ENCODE data around the gene MNX1.

MNX1 gene

GRCh38 chr7:157001920-157002818 is 8.3 kb downstream of the MNX1 start:
- no peak for DNase-seq

- DNase-seq, result no peak
Observed at GRCh38 chr7:157000741-157001653, 9.5 kb downstream of the MNX1 start.

- DNase-seq, result no peak
Observed at GRCh38 chr7:156999958-157000726, 10.3 kb downstream of the MNX1 start.

GRCh38 chr7:156998988-156999957 is 11.2 kb downstream of the MNX1 start:
- DNase-seq, result no peak

DNA sequence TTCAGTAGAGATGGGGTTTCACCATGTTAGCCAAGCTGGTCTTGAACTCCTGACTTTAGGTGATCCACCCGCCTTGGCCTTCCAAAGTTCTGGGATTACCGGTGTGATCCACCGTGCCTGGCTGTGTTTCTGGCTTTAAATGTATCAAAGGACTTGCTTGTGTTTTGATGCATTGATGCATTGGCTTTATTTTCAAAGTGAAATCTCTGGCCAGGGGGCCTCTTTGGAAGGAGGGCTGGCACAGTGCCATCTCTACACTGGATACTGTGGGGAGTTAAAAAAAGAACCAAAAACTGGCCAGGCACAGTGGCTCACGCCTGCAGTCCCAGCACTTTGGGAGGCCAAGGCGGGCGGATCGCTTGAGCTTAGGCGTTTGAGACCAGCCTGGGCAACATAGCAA is 16.0 kb downstream of the MNX1 start:
- DNase-seq, result no peak

DNA sequence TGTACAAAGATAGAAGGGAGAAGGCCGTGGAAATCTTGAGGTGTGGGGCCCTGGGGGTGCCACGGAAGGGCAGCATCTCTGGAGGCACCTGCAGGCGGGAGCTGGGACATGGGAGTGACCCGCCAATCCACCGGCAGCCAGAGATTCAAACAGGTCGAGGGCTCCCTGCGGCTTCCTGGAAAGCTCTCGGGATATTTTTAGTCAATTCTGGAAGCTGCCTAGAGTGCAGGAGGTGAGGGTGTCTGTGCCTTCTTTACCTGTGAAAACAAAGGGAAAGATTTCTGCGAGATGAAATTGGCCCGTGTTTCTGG is 16.6 kb downstream of the MNX1 start:
- no peak for DNase-seq

- no peak for DNase-seq
Observed at GRCh38 chr7:156993021-156993924, 17.2 kb downstream of the MNX1 start.

DNA sequence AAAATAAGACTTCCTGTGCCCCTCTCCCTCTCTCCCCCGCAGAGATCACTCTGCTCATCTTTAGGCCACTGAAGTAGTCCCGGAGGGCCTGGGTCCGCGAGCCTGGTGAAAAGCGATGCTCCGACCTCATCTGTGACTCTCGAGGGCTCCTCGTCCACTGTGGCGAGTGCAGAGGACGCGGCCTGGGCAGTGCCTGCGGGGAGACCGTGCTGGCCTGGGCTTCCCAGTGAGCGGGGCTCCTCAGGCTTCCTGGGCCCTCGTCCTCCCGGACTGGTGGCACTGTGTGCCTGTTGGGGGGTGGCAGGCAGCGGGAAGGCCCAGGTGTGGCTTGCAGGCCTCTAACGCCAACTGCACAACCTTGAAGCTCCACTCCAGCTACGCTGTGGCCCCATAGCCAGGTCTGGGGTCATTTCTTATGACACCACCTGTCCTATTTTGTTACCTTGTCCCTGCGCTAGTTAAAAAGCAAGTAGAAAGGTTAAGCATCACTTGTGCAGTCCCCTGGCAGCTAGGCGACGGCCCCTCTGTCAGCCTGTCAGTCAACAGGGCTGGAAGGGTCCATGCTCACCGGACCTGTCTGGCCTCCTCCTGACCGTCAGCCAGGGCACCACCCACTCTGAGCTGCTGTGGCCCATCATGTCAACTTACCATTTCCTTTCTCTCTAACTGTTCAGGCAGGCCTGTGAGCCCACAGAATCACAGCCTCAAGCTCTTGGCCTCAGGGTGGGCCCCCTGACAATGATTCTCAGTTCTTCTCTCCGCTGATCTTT is 20.5 kb downstream of the MNX1 start:
- no peak for DNase-seq

DNA sequence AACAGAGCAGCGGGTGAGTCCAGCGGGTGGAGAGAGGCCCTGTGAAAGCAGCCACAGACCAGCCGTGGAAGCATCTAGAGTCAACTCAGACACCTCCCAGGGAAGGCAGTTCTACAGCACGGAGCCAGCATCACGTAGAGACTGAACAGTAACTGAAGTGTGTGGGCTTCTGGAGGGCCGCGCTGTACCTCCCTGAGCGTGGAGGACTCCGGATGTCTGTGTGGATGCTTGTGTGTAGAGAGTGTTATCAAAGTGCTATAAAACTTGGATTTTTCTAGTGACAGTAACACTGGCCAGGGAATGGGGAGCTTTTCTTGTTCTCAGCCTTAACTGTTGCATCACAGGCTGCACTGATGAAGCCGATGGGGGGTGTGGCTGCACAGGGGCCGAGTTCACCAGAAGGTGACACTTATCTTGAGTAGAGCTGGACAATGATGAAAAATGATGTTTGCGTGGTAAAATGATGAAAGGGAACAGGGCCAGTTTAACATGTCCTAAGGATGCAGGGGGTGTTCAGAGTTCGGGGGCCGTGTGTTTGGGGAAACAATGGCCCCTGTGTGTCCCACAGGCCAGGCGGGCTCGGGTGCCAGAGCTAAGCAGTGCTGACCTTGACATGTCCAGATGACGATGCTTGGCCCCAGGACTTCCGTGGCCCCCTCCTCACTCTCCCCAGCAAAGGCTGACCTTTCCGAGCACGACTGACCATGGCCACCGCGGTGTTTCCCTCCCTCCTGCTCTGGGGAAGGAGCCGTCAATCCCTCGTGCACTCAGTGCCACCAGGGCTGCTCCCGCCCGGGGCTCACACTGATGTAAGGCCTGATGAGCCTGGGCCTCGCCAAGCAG is 21.9 kb downstream of the MNX1 start:
- no peak for DNase-seq

DNA sequence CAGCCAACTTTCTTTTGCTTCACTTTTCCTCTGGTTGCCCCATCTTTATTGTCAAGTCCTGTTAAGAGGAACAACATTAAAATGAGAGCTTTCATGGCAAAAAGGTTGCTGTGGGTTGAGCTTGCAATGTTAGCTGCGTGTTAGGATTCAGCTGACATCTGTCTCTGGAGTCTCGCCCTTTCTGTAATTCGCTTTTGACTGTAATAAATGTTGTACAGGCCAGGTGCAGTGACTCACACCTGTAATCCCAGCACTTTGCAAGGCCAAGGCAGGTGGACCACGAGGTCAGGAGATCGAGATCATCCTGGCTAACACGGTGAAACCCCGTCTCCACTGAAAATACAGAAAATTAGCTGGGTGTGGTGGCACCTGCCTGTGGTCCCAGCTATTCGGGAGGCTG is 24.1 kb downstream of the MNX1 start:
- DNase-seq, result no peak

DNA sequence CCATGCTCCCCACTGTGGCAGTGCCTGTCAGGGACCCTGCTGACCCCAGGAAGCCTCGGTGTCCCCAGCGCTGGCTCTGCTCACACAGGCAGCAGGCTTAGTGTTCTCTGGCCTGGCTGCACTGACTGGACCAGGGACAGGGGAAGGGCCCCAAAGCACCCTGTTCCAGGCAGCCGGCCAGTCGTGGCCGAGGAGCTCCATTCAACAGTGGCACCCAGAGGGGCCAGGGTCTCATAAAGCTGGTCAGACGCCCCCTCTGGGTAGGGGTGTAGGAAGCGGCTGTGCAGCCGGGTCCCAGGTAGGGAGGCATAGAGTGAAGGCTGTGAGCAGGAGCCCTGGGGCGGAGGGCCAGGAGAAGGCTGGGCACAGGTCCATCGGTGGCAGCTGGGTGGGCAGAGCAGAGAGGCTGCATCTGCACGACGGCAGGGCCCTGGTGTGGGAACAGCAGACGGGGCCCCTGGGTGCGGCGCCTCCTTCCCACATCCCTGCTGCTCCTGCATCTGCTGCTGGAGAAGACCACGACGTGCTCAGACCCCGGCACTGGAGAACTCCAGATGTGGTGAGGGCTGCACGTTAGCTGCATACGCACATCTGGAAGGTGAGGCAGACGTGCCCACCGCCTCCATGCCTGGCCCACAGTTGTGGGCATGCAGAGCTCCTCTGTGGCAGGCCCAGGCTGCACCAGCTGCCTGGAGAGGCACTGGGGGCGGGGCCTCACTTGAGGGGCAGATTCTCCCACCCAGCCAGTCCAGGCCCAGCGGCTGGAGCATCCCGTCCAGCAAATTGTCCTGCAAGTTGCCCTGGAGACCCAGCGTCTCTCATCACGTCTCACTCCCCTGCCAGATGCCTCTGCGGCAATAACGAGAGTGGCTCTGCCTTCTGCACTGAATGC is 25.1 kb downstream of the MNX1 start:
- no peak for DNase-seq

DNA sequence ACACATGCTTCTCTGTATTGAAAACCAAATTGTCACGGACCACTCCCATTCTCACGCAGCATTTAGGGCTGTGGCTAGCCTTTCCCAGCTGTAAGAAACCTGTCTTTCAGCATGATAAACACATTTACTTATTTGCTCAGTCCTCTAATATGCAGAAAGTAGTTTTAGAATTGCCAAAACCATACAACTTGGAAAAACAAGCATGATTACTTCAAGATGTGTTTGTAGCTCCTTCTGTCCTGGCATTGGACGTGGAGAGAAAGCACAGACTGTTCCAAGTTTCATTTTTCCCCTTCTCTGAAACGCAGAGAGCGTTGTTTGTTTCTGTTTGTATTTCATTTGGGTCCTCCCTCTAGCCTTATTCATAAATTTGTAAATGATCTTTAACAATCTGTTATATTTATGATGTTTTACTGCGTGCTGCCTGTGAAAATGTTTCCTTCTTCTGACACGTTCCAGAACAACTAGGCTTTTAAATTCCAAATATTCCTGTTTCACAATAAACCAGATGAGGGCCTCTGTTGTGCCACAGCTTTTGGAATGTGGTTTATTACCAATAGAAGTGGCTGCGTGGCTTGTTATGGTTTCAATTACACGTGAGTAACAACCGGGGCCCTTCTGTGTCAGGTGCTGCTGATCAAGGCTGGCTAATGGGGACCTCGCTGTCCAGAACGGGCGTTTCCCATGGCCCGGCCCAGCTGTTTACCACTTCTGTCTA is 26.1 kb downstream of the MNX1 start:
- no peak for DNase-seq

DNA sequence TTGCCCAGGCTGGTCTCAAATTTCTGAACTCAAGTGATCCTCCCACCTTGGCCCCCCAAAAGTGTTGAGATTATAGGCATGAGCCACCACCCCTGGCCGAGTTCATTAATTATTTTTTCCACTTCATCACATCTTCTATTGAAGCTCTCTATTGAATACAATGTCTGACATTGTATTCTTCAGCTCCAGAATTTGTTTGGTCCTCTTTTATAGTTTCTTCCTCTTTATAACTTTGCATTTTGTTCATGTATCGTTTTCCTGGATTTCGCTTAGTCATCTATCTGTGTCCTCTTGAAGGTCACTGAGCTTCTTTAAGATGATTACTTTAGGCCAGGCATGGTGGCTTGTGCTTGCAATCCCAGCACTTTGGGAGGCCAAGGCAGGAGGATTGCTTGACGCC is 30.8 kb downstream of the MNX1 start:
- DNase-seq, result no peak

DNA sequence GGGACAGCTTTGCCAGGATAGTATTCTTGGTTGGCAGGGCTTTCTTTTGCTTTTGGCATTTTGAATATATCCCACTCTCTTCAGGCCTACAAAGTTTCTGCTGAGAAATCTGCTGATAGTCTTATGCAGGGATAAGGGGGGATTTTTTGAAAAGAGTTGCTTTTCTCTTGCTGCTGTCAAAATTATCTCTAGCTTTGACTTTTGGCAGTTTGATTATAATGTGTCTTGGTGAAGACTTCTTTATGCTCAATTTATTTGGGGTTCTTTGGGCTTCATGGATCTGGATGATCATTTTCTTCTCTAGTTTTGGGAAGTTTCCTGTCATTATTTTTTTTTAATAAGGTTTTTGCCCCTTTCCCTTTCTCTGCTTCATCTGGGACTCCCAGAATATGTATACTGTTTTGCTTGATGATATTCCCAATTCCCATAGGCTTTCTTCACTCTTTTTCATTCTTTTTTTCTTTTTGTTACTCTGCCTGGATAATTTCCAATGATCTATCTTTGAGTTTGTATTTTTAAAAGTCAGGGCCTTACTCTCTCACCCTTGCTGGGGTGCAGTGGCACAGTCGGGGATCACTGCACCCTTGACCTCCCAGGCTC is 31.4 kb downstream of the MNX1 start:
- no peak for DNase-seq

DNA sequence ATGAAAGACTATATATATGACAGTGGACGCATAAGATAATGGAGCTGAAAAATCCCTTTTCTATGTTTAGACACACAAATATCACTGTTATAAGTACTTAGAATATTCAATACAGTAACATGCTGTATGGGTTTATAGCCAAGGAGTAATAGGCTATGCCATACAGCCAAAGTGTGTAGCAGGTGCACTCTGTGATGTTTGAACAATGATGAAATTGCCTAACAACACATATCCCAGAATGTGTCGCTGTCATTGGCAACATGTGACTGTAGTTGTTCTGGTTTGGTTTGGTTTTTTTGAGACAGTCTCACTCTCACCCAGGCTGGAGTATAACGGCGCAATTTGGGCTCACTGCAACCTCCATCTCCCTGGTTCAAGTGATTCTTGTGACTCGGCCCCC is 34.8 kb downstream of the MNX1 start:
- DNase-seq, result no peak

GRCh38 chr7:156969972-156970420 is 40.5 kb downstream of the MNX1 start:
- no peak for DNase-seq

- no peak for DNase-seq
Observed at GRCh38 chr7:156968183-156968582, 42.3 kb downstream of the MNX1 start.

Data from GDM1 (cell line).